SK-N-SH (cell line): Measurements from ENCODE around the gene AFF3. TPM values are rescaled to one million over a fixed set of nuclear protein-coding genes. Genes with fewer than 3 reads are reported as not detected.

Source experiments
- CTCF ChIA-PET: fragments of 300-600, 350-600 bp; formaldehyde crosslinking; extraction: SDS; loops from one replicate; lab custom pipeline; 2021; lab: Yijun Ruan, JAX
- POLR2A ChIA-PET: fragments of 350-600 bp; sonication (Branson Sonifier 250); formaldehyde crosslinking; extraction: SDS; loops from one replicate; lab custom pipeline; 2020; ENCODE audit warnings: antibody characterized with exemption, inconsistent platforms; lab: Yijun Ruan, JAX
- DNase-seq: peaks from one replicate; pipeline ENCODE4 v3.0.0; 2012
- H2AFZ ChIP-seq: fragments of 200-600 bp; sonication (generic); 2 replicates; pipeline ENCODE4 v1.8.1; 2016; ENCODE audit warnings: antibody characterized with exemption, mild to moderate bottlenecking, low read depth
- H3F3A ChIP-seq: fragments of 200-600 bp; sonication (generic); replicated peaks from 2 replicates; pipeline ENCODE3; 2016; ENCODE audit warnings: antibody characterized with exemption, mild to moderate bottlenecking; ENCODE audit not compliant: insufficient read depth
- H3K27ac ChIP-seq, 2 experiments: fragments of 200-500 bp in 1 of 2; fragments of 200-600 bp in 1 of 2; sonication (Bioruptor generic) in 1 of 2; sonication (generic), shearing (Covaris generic) in 1 of 2; 2 replicates each; pipeline versions ENCODE4 v1.5.1 to v1.6.1; 2014 to 2016; ENCODE audit warnings: low read depth in 2 of 2, inconsistent platforms in 1 of 2, low read length in 1 of 2, mild to moderate bottlenecking in 1 of 2, mixed read lengths in 1 of 2
- H3K27me3 ChIP-seq: fragments of 200-600 bp; sonication (generic), shearing (Covaris generic); 2 replicates; pipeline ENCODE4 v1.6.1; 2016; ENCODE audit warnings: mixed run types; ENCODE audit not compliant: insufficient read depth
- H3K36me3 ChIP-seq, 2 experiments: fragments of 200-500 bp in 1 of 2; fragments of 200-600 bp in 1 of 2; sonication (Bioruptor generic) in 1 of 2; sonication (generic) in 1 of 2; replicated peaks in 1 of 2; 2 replicates each; pipeline versions ENCODE3 to v1.5.1; 2014 to 2016; ENCODE audit warnings: low read length in 1 of 2, mild to moderate bottlenecking in 1 of 2; ENCODE audit not compliant: insufficient read depth in 2 of 2, control insufficient read depth in 1 of 2
- H3K4me1 ChIP-seq, 2 experiments: fragments of 200-500 bp in 1 of 2; fragments of 200-600 bp in 1 of 2; sonication (Bioruptor generic) in 1 of 2; sonication (generic), shearing (Covaris generic) in 1 of 2; 2 replicates each; pipeline versions ENCODE4 v1.5.1 to v1.6.1; 2014 to 2016; ENCODE audit warnings: low read depth in 1 of 2, low read length in 1 of 2, mixed run types in 1 of 2; ENCODE audit not compliant: insufficient read depth in 2 of 2, control insufficient read depth in 1 of 2
- H3K4me2 ChIP-seq: fragments of 200-600 bp; sonication (generic), shearing (Covaris generic); 2 replicates; pipeline ENCODE4 v1.6.1; 2017; ENCODE audit warnings: mixed run types
- H3K4me3 ChIP-seq, 2 experiments: fragments of 200-500 bp in 1 of 2; fragments of 200-600 bp in 1 of 2; sonication (Bioruptor generic) in 1 of 2; sonication (generic), shearing (Covaris generic) in 1 of 2; 2 replicates each; pipeline versions ENCODE4 v1.5.1 to v1.8.1; 2014 to 2016; ENCODE audit warnings: low read depth in 2 of 2, inconsistent platforms in 1 of 2, low read length in 1 of 2, mild to moderate bottlenecking in 1 of 2, mixed read lengths in 1 of 2, moderate library complexity in 1 of 2
- H3K79me2 ChIP-seq: fragments of 200-600 bp; sonication (generic); 2 replicates; pipeline ENCODE4 v1.8.1; 2017; ENCODE audit warnings: mild to moderate bottlenecking; ENCODE audit not compliant: insufficient read depth
- H3K9ac ChIP-seq: fragments of 200-600 bp; sonication (generic); 2 replicates; pipeline ENCODE4 v1.6.1; 2017; ENCODE audit warnings: mixed run types
- H3K9me2 ChIP-seq: fragments of 200-600 bp; sonication (generic); 2 replicates; pipeline ENCODE4 v1.6.1; 2017; ENCODE audit warnings: mixed run types
- H3K9me3 ChIP-seq: fragments of 200-600 bp; sonication (generic); 2 replicates; pipeline ENCODE4 v1.6.1; 2017; ENCODE audit warnings: mixed run types, mild to moderate bottlenecking, moderate library complexity
- H4K20me1 ChIP-seq: fragments of 200-600 bp; sonication (generic); 2 replicates; pipeline ENCODE4 v1.6.1; 2017; ENCODE audit warnings: mild to moderate bottlenecking, mixed run types; ENCODE audit not compliant: insufficient read depth
- EP300 ChIP-seq, 2 experiments: IDR thresholded peaks; 2 replicates each; pipeline versions ENCODE4 v1.4.0 to v1.6.1; 2012; ENCODE audit warnings: borderline replicate concordance in 1 of 2, low read depth in 1 of 2, low read length in 1 of 2
- GABPA ChIP-seq: IDR thresholded peaks from 2 replicates; pipeline ENCODE4 v1.4.0; 2012; ENCODE audit warnings: low read depth, mild to moderate bottlenecking
- MXI1 ChIP-seq: IDR thresholded peaks from 2 replicates; pipeline ENCODE4 v1.6.1; 2012; ENCODE audit warnings: mild to moderate bottlenecking, low read depth, low read length, improper control_type of control experiment
- RFX5 ChIP-seq: IDR thresholded peaks from 2 replicates; pipeline ENCODE4 v1.6.1; 2012; ENCODE audit warnings: mild to moderate bottlenecking, improper control_type of control experiment, low read length
- RXRA ChIP-seq: IDR thresholded peaks from 2 replicates; pipeline ENCODE4 v1.4.0; 2012; ENCODE audit warnings: low read depth, mild to moderate bottlenecking, borderline replicate concordance
- TCF12 ChIP-seq: IDR thresholded peaks from 2 replicates; pipeline ENCODE4 v1.4.0; 2012
- TEAD4 ChIP-seq: IDR thresholded peaks from 2 replicates; pipeline ENCODE4 v1.4.0; 2012; ENCODE audit warnings: mild to moderate bottlenecking, borderline replicate concordance; ENCODE audit not compliant: insufficient read depth
- USF1 ChIP-seq: IDR thresholded peaks from 2 replicates; pipeline ENCODE4 v1.4.0; 2012; ENCODE audit warnings: low read depth, borderline replicate concordance
- ZBTB33 ChIP-seq: IDR thresholded peaks from 2 replicates; pipeline ENCODE4 v1.4.0; 2012; ENCODE audit warnings: low read depth, borderline replicate concordance
- WGBS: methylation state at CpG from one replicate; pipeline ENCODE4 v1.1.6; 2017; ENCODE audit warnings: low lambda C conversion rate; 5-methylcytosine and 5-hydroxymethylcytosine counted together
- polyA plus RNA-seq, 3 experiments: library from polyadenylated mRNA; depleted of rRNA; stranded (reverse); fragments of >200 nt; gene quantifications; 2 replicates each; pipeline ENCODE4 v1.2.3, GENCODE V29; 2012
- TF ChIP-seq, protein P1 (sequence below): fragments of 150-350 bp; IDR thresholded peaks from 2 replicates; pipeline ENCODE4 v1.6.1; 2017; ENCODE audit warnings: antibody characterized with exemption, low read length, low read depth, borderline replicate concordance

The AFF3 gene
- polyA plus RNA-seq, 1 of the 3 experiments (the other 2 are of a cell fraction): 0.36 TPM

DNA sequence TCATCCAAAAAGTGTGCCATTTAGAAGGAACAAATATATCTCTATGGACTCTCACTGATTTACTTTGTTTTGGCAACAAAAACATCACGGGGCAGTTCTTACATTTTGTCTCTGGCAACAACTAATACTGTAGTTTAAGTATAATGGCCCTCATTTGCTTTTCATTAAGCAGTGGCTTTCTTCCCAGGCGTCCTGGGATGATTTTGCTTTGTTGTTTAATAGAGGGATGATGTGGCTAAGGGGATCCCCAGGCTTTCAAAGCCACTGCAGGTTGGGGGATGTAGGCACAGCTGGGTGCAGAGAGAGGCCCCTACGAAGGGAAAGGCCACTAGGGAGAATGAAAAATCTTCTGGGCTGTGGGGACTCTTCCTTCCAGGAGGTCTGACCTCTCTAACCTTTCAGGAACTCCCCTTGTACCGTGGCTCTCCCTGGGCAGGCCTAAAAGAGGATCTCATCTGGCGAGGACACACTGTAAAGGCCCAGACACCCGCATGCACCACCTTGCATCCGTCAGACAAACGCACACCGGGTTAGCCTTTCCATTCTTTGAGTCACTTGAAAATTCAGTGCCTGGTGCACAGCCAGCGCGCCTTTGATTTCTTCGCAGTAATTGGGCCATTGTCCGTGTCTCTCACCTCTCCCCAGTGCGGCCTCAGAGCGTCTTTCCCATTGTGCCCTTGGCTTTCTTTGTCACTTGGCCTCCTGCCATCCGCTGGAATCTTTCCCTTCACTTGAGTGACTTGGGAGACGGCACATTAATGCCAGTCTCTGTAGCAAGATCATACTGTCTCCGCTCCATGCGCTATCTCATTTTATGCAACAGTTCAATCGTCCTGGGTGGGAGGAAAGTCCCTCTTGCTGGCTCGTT, 40.3 kb upstream of the AFF3 start:
- Histone ChIP-seq H3K27me3 (no peaks in the 10 kb centered on the region), H3F3A (no peaks in the 10 kb centered on the region), H2AFZ (no peak overlapping the region), H3K9me3 (no peaks in the 10 kb centered on the region), H3K36me3 (no peaks in the 10 kb centered on the region), H3K4me3 (no peak overlapping the region), H3K9ac (no peak overlapping the region), H3K4me1 (peaks cover 0 to 36% of the 10 kb centered on the region in 2 experiments; a peak in 2 of 4 replicates), H3K9me2 (no peaks in the 10 kb centered on the region), H3K4me2 (no peak overlapping the region), H3K27ac (no peak overlapping the region), H3K79me2 (no peaks in the 10 kb centered on the region), H4K20me1 (no peaks in the 10 kb centered on the region)
- CTCF ChIA-PET: interaction anchor here (0.9 kb wide), 1 partner anchor 531 kb away, joined by 3 read pairs; no protein-coding TSS in a partner anchor
- POLR2A ChIA-PET: no interaction called here
- 73% methylated on average over 21 of the region's 21 CpGs for WGBS
- TF ChIP-seq, protein P1, sequence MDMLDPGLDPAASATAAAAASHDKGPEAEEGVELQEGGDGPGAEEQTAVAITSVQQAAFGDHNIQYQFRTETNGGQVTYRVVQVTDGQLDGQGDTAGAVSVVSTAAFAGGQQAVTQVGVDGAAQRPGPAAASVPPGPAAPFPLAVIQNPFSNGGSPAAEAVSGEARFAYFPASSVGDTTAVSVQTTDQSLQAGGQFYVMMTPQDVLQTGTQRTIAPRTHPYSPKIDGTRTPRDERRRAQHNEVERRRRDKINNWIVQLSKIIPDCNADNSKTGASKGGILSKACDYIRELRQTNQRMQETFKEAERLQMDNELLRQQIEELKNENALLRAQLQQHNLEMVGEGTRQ: no peak
- TF ChIP-seq MXI1 (no peak), RXRA (no peak), EP300 (IDR thresholded peaks at IDR 0.05; ENCODE audit: borderline replicate concordance in 1 of 2, low read depth in 1 of 2, low read length in 1 of 2) (no peak), RFX5 (no peak)
- DNase-seq: no peak

- H3K9me2 ChIP-seq: no peaks in the 10 kb centered on the region
- no peak overlapping the region for H3K4me2 ChIP-seq
- 84% methylated on average over 5 of the region's 5 CpGs for WGBS
- no peak overlapping the region for H3K4me3 ChIP-seq
- H3K79me2 ChIP-seq: no peaks in the 10 kb centered on the region
- H3K27ac ChIP-seq: no peak overlapping the region
- CTCF ChIA-PET: interaction anchor here (0.8 to 1.4 kb wide), 3 partner anchors 17 to 55 kb away, joined by 3 read pairs; no protein-coding TSS in a partner anchor
- no peaks in the 10 kb centered on the region for H4K20me1 ChIP-seq
- TF ChIP-seq USF1: no peak
- no peak for TF ChIP-seq TCF12
- TF ChIP-seq RXRA: no peak
- TF ChIP-seq ZBTB33: no peak
- TF ChIP-seq GABPA: no peak
- TF ChIP-seq TEAD4: no peak
- TF ChIP-seq, all 33 proteins: peak for 0
- POLR2A ChIA-PET: interaction anchor here (1.2 kb wide), 1 partner anchor 17 kb away, joined by 3 read pairs; no protein-coding TSS in a partner anchor
- H3K9ac ChIP-seq: no peak overlapping the region
- H3K36me3 ChIP-seq: no peaks in the 10 kb centered on the region
- H3K27me3 ChIP-seq: no peaks in the 10 kb centered on the region
- peaks cover 0 to 36% of the 10 kb centered on the region in 2 experiments; a peak in 2 of 4 replicates for H3K4me1 ChIP-seq
- H2AFZ ChIP-seq: no peak overlapping the region
- no peaks in the 10 kb centered on the region for H3F3A ChIP-seq
- no peaks in the 10 kb centered on the region for H3K9me3 ChIP-seq
- DNase-seq: no peak
Measured at GRCh38 chr2:100180503-100180902, 38.1 kb upstream of the AFF3 start.
